ENCODE measurements around the gene GDPD4. TPM values are rescaled to one million over a fixed set of nuclear protein-coding genes. Genes with fewer than 3 reads are reported as not detected.

Gene GDPD4
- total RNA-seq, 1 experiment from 2014 or later = not detected

GRCh38 chr11:77181799-77182541 lies 119.5 kb downstream of the GDPD4 start:
- no peak overlapping the region for H3K9ac ChIP-seq (ENCODE audit: low read length)
- no peaks in the 10 kb centered on the region for H4K20me1 ChIP-seq (ENCODE audit: low read length)
- H3K4me3 ChIP-seq (ENCODE audit: low read length) = no peak overlapping the region
- TF ChIP-seq EZH2phosphoT487 (IDR thresholded peaks at IDR 0.05; ENCODE audit: borderline replicate concordance, low read length) = no peak
- no peak for TF ChIP-seq EZH2 (IDR thresholded peaks at IDR 0.05; ENCODE audit: low read length, unreplicated experiment)
- TF ChIP-seq CTCF (conservative IDR thresholded peaks at IDR 0.05; ENCODE audit: low read depth, low read length) = no peak
- POLR2A ChIA-PET (ENCODE audit: unreplicated experiment) = no interaction called here
- DNase-seq (no peak), ATAC-seq (no peak)
- CTCF ChIA-PET = no interaction called here
- H3K79me2 ChIP-seq (ENCODE audit: low read length) = no peaks in the 10 kb centered on the region
- H3K4me2 ChIP-seq (ENCODE audit: low read length) = no peak overlapping the region
- H3K4me1 ChIP-seq (ENCODE audit: insufficient read depth, low read length) = no peaks in the 10 kb centered on the region
- H3F3A ChIP-seq (ENCODE audit: low read length, unreplicated experiment) = no peaks in the 10 kb centered on the region
- no peaks in the 10 kb centered on the region for H3K36me3 ChIP-seq (ENCODE audit: low read depth, low read length)
- intact Hi-C loops (cut with micrococcal nuclease) = no loop called here
- no peaks in the 10 kb centered on the region for H3K9me2 ChIP-seq (replicated peaks; ENCODE audit: low read length)
- peaks cover 30% of the 10 kb centered on the region for H3K27me3 ChIP-seq (ENCODE audit: low read length)
- BruUV-seq (replicated peaks) = no TSS peak
- H2AFZ ChIP-seq (ENCODE audit: low read length) = no peak overlapping the region
- H3K27ac ChIP-seq (ENCODE audit: low read length) = no peak overlapping the region
- no peaks in the 10 kb centered on the region for H3K9me3 ChIP-seq (ENCODE audit: low read length)

- H3K9me3 ChIP-seq (ENCODE audit: low read length) = no peaks in the 10 kb centered on the region
- H3K4me3 ChIP-seq (ENCODE audit: low read length) = no peak overlapping the region
- peaks cover 30% of the 10 kb centered on the region for H3K27me3 ChIP-seq (ENCODE audit: low read length)
- H3F3A ChIP-seq (ENCODE audit: low read length, unreplicated experiment) = no peaks in the 10 kb centered on the region
- H3K27ac ChIP-seq (ENCODE audit: low read length) = no peak overlapping the region
- POLR2A ChIA-PET (ENCODE audit: unreplicated experiment) = no interaction called here
- no peaks in the 10 kb centered on the region for H3K36me3 ChIP-seq (ENCODE audit: low read depth, low read length)
- no peak overlapping the region for H2AFZ ChIP-seq (ENCODE audit: low read length)
- no peaks in the 10 kb centered on the region for H4K20me1 ChIP-seq (ENCODE audit: low read length)
- TF ChIP-seq CTCF (conservative IDR thresholded peaks at IDR 0.05; ENCODE audit: low read depth, low read length) (no peak), EZH2 (IDR thresholded peaks at IDR 0.05; ENCODE audit: low read length, unreplicated experiment) (no peak), EZH2phosphoT487 (IDR thresholded peaks at IDR 0.05; ENCODE audit: borderline replicate concordance, low read length) (no peak)
- no peaks in the 10 kb centered on the region for H3K9me2 ChIP-seq (replicated peaks; ENCODE audit: low read length)
- no peaks in the 10 kb centered on the region for H3K79me2 ChIP-seq (ENCODE audit: low read length)
- H3K4me2 ChIP-seq (ENCODE audit: low read length) = no peak overlapping the region
- BruUV-seq (replicated peaks) = no TSS peak
- CTCF ChIA-PET = no interaction called here
- no peaks in the 10 kb centered on the region for H3K4me1 ChIP-seq (ENCODE audit: insufficient read depth, low read length)
- no peak for ATAC-seq
- intact Hi-C loops (cut with micrococcal nuclease) = no loop called here
- no peak for DNase-seq
- no peak overlapping the region for H3K9ac ChIP-seq (ENCODE audit: low read length)
Measured at GRCh38 chr11:77181226-77181625, 120.3 kb downstream of the GDPD4 start.

GRCh38 chr11:77180346-77180745 lies 121.1 kb downstream of the GDPD4 start:
- no peak overlapping the region for H3K27ac ChIP-seq (ENCODE audit: low read length)
- H3K36me3 ChIP-seq (ENCODE audit: low read depth, low read length) = no peaks in the 10 kb centered on the region
- no peak for TF ChIP-seq EZH2phosphoT487 (IDR thresholded peaks at IDR 0.05; ENCODE audit: borderline replicate concordance, low read length)
- no peak for TF ChIP-seq CTCF (conservative IDR thresholded peaks at IDR 0.05; ENCODE audit: low read depth, low read length)
- no peak for TF ChIP-seq EZH2 (IDR thresholded peaks at IDR 0.05; ENCODE audit: low read length, unreplicated experiment)
- DNase-seq = no peak
- H3K9ac ChIP-seq (ENCODE audit: low read length) = no peak overlapping the region
- H4K20me1 ChIP-seq (ENCODE audit: low read length) = no peaks in the 10 kb centered on the region
- no peaks in the 10 kb centered on the region for H3K9me2 ChIP-seq (replicated peaks; ENCODE audit: low read length)
- intact Hi-C loops (cut with micrococcal nuclease) = no loop called here
- no peaks in the 10 kb centered on the region for H3K79me2 ChIP-seq (ENCODE audit: low read length)
- no peak for ATAC-seq
- no peaks in the 10 kb centered on the region for H3K9me3 ChIP-seq (ENCODE audit: low read length)
- CTCF ChIA-PET = no interaction called here
- no peaks in the 10 kb centered on the region for H3K4me1 ChIP-seq (ENCODE audit: insufficient read depth, low read length)
- no peaks in the 10 kb centered on the region for H3F3A ChIP-seq (ENCODE audit: low read length, unreplicated experiment)
- no peak overlapping the region for H3K4me3 ChIP-seq (ENCODE audit: low read length)
- BruUV-seq (replicated peaks) = no TSS peak
- peaks cover 28% of the 10 kb centered on the region for H3K27me3 ChIP-seq (ENCODE audit: low read length)
- H3K4me2 ChIP-seq (ENCODE audit: low read length) = no peak overlapping the region
- POLR2A ChIA-PET (ENCODE audit: unreplicated experiment) = no interaction called here
- H2AFZ ChIP-seq (ENCODE audit: low read length) = no peak overlapping the region

Measured in PC-3 (cell line).